ENCODE measurements around the gene GOLPH3L. TPM values are rescaled to one million over a fixed set of nuclear protein-coding genes. Genes with fewer than 3 reads are reported as not detected.
"Not testable (repeated sequence)": the region's sequence is repeated elsewhere in the genome, so short reads cannot be mapped to it uniquely, and the experiment has no call there.

The GOLPH3L gene
- total and polyA plus RNA-seq, 8 donors: 28.1 to 41.7 (median 38.7) TPM

GRCh38 chr1:150720098-150720497, 23.1 kb upstream of the GOLPH3L start:
- ATAC-seq (no peak), DNase-seq (no peak)
- Histone ChIP-seq H3K9me3 (no peaks in the 10 kb centered on the region), H3K4me1 (no peaks in the 10 kb centered on the region), H3K27me3 (no peaks in the 10 kb centered on the region), H3K4me3 (no peak overlapping the region), H3K36me3 (no peaks in the 10 kb centered on the region), H3K27ac (no peak overlapping the region)
- intact Hi-C loops (cut with DNase I): no loop called here
- TF ChIP-seq CTCF (IDR thresholded peaks at IDR 0.05): no peak

DNA sequence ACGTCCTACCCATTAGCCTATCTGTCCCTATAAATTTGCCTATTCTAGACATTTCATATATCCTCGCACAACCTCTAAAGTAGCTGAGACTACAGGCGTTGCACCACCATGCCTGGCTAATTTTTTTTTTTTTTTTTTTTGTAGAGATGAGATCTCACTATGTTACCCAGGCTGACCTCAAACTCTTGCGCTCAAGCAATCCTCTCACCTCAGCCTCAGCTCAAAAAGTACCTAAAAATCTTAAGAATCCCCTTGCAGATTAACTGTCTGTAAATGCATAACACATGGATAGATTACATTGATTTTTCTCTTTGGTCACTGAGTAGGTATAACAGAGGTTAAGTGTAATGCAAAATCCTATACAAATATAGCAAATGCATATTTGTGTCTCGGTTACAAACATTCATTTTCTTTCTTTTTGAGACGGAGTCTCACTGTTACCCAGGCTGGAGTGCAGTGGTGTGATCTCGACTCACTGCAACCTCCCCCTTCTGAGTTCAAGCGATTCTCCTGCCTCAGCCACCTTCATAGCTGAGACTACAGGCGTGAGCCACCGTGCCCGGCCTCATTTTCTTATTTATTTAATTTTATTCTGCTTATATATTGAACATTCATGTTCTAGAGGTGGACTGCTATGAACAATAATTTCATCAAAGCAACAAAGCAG, 21.4 kb upstream of the GOLPH3L start:
- no peak for TF ChIP-seq CTCF (IDR thresholded peaks at IDR 0.05)
- no peak for ATAC-seq
- intact Hi-C loops (cut with DNase I): no loop called here

DNA sequence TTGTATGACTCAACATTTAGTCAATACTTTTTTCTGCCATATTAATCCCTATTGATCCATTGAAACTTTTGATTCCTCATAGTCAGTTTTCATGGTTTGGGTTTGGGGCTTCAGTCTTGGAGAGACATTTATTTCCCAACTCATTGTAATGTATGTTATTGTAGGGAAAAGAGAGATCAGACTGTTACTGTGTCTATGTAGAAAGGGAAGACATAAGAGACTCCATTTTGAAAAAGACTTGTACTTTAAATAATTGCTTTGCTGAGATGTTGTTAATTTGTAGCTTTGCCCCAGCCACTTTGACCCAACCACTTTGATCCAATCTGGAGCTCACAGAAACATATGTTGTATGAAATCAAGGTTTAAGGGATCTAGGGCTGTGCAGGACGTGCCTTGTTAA, 12.1 kb upstream of the GOLPH3L start:
- ATAC-seq; H3K9me3 ChIP-seq; intact Hi-C loops (cut with DNase I); H3K4me1 ChIP-seq; H3K27me3 ChIP-seq; H3K27ac ChIP-seq; H3K4me3 ChIP-seq; DNase-seq; H3K36me3 ChIP-seq: not testable (repeated sequence)

More for the DNA sequence above, 21.4 kb upstream of the GOLPH3L start:
- Histone ChIP-seq H3K27ac (no peak overlapping the region), H3K36me3 (no peaks in the 10 kb centered on the region), H3K4me1 (no peaks in the 10 kb centered on the region), H3K27me3 (no peaks in the 10 kb centered on the region), H3K9me3 (no peaks in the 10 kb centered on the region), H3K4me3 (no peak overlapping the region)
- no peak for DNase-seq

DNA sequence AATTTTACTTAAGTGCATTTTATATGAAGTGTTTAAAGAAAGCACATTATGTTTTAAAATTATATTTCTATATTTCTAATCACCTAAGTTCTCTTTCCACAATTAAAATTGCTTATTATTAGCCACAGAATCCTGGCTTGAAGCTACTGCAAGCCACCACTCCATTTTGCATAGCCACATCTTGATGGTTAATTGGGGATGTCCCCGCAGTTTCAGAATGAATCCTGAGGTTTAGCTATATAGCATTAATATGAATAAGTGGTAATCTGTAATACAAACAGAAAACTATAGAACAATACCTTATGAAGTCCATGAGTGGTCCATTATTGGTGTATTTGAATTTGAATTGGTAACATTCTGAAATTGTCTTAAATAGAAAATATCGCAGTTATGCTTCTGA, 11.6 kb upstream of the GOLPH3L start:
- ATAC-seq (no peak), DNase-seq (no peak)
- intact Hi-C loops (cut with DNase I): no loop called here
- Histone ChIP-seq H3K4me1 (no peaks in the 10 kb centered on the region), H3K4me3 (no peak overlapping the region), H3K36me3 (no peaks in the 10 kb centered on the region), H3K27me3 (no peaks in the 10 kb centered on the region), H3K9me3 (no peaks in the 10 kb centered on the region), H3K27ac (no peak overlapping the region)
- no peak for TF ChIP-seq CTCF (IDR thresholded peaks at IDR 0.05)

- no peaks in the 10 kb centered on the region for H3K36me3 ChIP-seq
- no peaks in the 10 kb centered on the region for H3K4me1 ChIP-seq
- H3K4me3 ChIP-seq: no peak overlapping the region
- no peak overlapping the region for H3K27ac ChIP-seq
- ATAC-seq: peak; percentile 72
- no peak for DNase-seq
- H3K9me3 ChIP-seq: no peaks in the 10 kb centered on the region
- no peaks in the 10 kb centered on the region for H3K27me3 ChIP-seq
- intact Hi-C loops (cut with DNase I): no loop called here
- no peak for TF ChIP-seq CTCF (IDR thresholded peaks at IDR 0.05)
These were observed 9.1 kb upstream of the GOLPH3L start for GRCh38 chr1:150706091-150706490.

DNA sequence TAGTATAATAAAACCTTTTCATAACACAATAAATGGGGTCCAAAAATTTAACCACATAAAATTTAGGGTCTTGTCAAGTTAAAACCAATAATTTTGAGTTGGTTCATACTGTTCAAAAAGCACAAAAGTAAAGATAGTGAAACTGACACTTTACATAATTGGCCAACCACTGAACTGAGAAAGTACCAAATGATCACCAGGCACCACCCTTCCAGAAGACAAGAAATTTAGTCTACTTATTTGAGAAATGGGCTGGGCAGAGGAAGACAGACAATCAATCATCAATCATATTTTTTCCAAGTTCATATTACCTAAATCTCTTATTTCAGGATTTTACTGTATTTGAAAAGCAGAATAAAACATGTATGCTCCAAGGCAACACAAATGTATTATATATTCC, 6.5 kb upstream of the GOLPH3L start:
- no peak overlapping the region for H3K4me3 ChIP-seq
- ATAC-seq: no peak
- H3K36me3 ChIP-seq: no peaks in the 10 kb centered on the region
- intact Hi-C loops (cut with DNase I): no loop called here
- no peaks in the 10 kb centered on the region for H3K4me1 ChIP-seq
- DNase-seq: no peak
- H3K27ac ChIP-seq: no peak overlapping the region
- no peaks in the 10 kb centered on the region for H3K9me3 ChIP-seq
- no peak for TF ChIP-seq CTCF (IDR thresholded peaks at IDR 0.05)
- H3K27me3 ChIP-seq: no peaks in the 10 kb centered on the region

Measured in left lung (tissue), 10 donors.